Mesenchymal stem cell (in vitro differentiated cells and primary cell): ENCODE data around the gene DIO3.

Experiments
- DNase-seq: peaks from one replicate; pipeline ENCODE4 v3.0.0-alpha.2; 2013
- H2AFZ ChIP-seq: one replicate; pipeline ENCODE4 v1.6.1; 2013; ENCODE audit warnings: low read depth, mild to moderate bottlenecking, control low read depth, inconsistent platforms, low read length, moderate library complexity
- H2AK5ac ChIP-seq: 2 replicates; pipeline ENCODE4 v1.6.1; 2013; ENCODE audit warnings: low read length, moderate library complexity, mild to moderate bottlenecking, inconsistent platforms; ENCODE audit not compliant: severe bottlenecking
- H2BK120ac ChIP-seq: one replicate; pipeline ENCODE4 v1.6.1; 2013; ENCODE audit warnings: low read depth, mild to moderate bottlenecking, inconsistent platforms, low read length, moderate library complexity
- H2BK12ac ChIP-seq, 2 experiments: one replicate each; pipeline ENCODE4 v1.6.1; 2013; ENCODE audit warnings: inconsistent platforms in 2 of 2, low read length in 2 of 2, mild to moderate bottlenecking in 2 of 2, moderate library complexity in 2 of 2, control low read depth in 1 of 2
- H2BK15ac ChIP-seq: one replicate; pipeline ENCODE4 v1.6.1; 2013; ENCODE audit warnings: mild to moderate bottlenecking, low read depth, inconsistent platforms; ENCODE audit not compliant: poor library complexity, severe bottlenecking
- H2BK5ac ChIP-seq: 2 replicates; pipeline ENCODE4 v1.6.1; 2013; ENCODE audit warnings: low read depth, mild to moderate bottlenecking, low read length, control low read depth, inconsistent platforms; ENCODE audit not compliant: poor library complexity, severe bottlenecking
- H3K14ac ChIP-seq, 2 experiments: one replicate each; pipeline ENCODE4 v1.6.1; 2013; ENCODE audit warnings: inconsistent platforms in 2 of 2, low read length in 2 of 2, control low read depth in 1 of 2, mild to moderate bottlenecking in 1 of 2, moderate library complexity in 1 of 2
- H3K18ac ChIP-seq, 2 experiments: one replicate each; pipeline ENCODE4 v1.6.1; 2013; ENCODE audit warnings: inconsistent platforms in 2 of 2, low read length in 2 of 2, control low read depth in 1 of 2, low read depth in 1 of 2, mild to moderate bottlenecking in 1 of 2
- H3K23ac ChIP-seq, 2 experiments: one replicate each; pipeline ENCODE4 v1.6.1; 2013; ENCODE audit warnings: inconsistent platforms in 2 of 2, low read length in 2 of 2, mild to moderate bottlenecking in 2 of 2, moderate library complexity in 2 of 2, control low read depth in 1 of 2
- H3K27ac ChIP-seq: 2 replicates; pipeline ENCODE4 v1.5.1; 2013; ENCODE audit warnings: mild to moderate bottlenecking, moderate library complexity, low read length, control low read depth, inconsistent platforms; ENCODE audit not compliant: poor library complexity, severe bottlenecking
- H3K27me3 ChIP-seq, 2 experiments: 2 replicates each; pipeline versions ENCODE4 v1.6.1 to v1.7.0; 2013; ENCODE audit warnings: low read length in 2 of 2, mild to moderate bottlenecking in 2 of 2, moderate library complexity in 2 of 2, control low read depth in 1 of 2, inconsistent platforms in 1 of 2; ENCODE audit not compliant: control insufficient read depth in 1 of 2, insufficient read depth in 1 of 2
- H3K36me3 ChIP-seq, 2 experiments: 2 replicates each; pipeline versions ENCODE4 v1.6.1 to v1.7.0; 2013; ENCODE audit warnings: low read length in 2 of 2, control low read depth in 1 of 2, inconsistent platforms in 1 of 2, low read depth in 1 of 2, mild to moderate bottlenecking in 1 of 2; ENCODE audit not compliant: insufficient read depth in 2 of 2, control insufficient read depth in 1 of 2
- H3K4ac ChIP-seq, 2 experiments: one replicate each; pipeline ENCODE4 v1.6.1; 2013; ENCODE audit warnings: inconsistent platforms in 2 of 2, low read length in 2 of 2, mild to moderate bottlenecking in 2 of 2, moderate library complexity in 2 of 2, control low read depth in 1 of 2, low read depth in 1 of 2
- H3K4me1 ChIP-seq: 2 replicates; pipeline ENCODE4 v1.6.1; 2013; ENCODE audit warnings: low read depth, low read length, control low read depth; ENCODE audit not compliant: control insufficient read depth, insufficient read depth
- H3K4me2 ChIP-seq: 2 replicates; pipeline ENCODE4 v1.6.1; 2013; ENCODE audit warnings: low read length, mild to moderate bottlenecking, inconsistent platforms; ENCODE audit not compliant: poor library complexity, severe bottlenecking
- H3K4me3 ChIP-seq, 2 experiments: 2 replicates each; pipeline versions ENCODE4 v1.5.1 to v1.7.0; 2013; ENCODE audit warnings: low read length in 2 of 2, mild to moderate bottlenecking in 2 of 2, control low read depth in 1 of 2, low read depth in 1 of 2; ENCODE audit not compliant: insufficient read depth in 1 of 2
- H3K79me1 ChIP-seq: replicated peaks from 2 replicates; pipeline ENCODE4 v1.6.1; 2013; ENCODE audit warnings: mild to moderate bottlenecking, control low read depth, low read length, inconsistent platforms; ENCODE audit not compliant: poor library complexity, severe bottlenecking
- H3K9ac ChIP-seq: 2 replicates; pipeline ENCODE4 v1.7.0; 2013; ENCODE audit warnings: mild to moderate bottlenecking, low read length, moderate library complexity
- H3K9me3 ChIP-seq: 2 replicates; pipeline ENCODE4 v1.7.0; 2013; ENCODE audit warnings: mild to moderate bottlenecking, low read length; ENCODE audit not compliant: control insufficient read depth
- H4K8ac ChIP-seq: one replicate; pipeline ENCODE4 v1.6.1; 2013; ENCODE audit warnings: inconsistent platforms, mild to moderate bottlenecking, low read length, moderate library complexity
- H4K91ac ChIP-seq: one replicate; pipeline ENCODE4 v1.6.1; 2013; ENCODE audit warnings: mild to moderate bottlenecking, low read length, inconsistent platforms
- WGBS: methylation state at CpG from one replicate; pipeline ENCODE4 v1.1.7; 2013; ENCODE audit warnings: mixed read lengths; 5-methylcytosine and 5-hydroxymethylcytosine counted together

The DIO3 gene

DNA sequence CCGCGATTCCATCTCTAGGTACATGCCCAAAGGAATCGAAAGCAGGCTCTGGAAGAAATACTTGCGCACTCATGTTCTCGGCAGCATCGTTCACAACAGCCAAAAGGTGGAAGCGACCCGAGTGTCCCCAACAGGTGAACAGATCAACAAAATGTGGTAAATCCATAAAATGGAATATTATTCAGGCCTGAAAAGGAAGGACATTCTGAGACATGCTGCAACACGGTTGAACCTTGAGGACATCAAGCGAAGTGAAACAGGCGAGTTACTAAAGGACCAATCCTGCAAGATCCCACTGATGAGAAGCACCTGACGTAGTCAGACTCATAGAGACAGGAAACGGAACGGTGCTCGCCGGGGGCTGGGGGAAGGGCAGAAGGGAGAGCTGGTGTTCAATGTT, 17.5 kb upstream of the DIO3 start:
- Histone ChIP-seq H2BK12ac (no peak overlapping the region), H3K14ac (no peak overlapping the region), H3K4me1 (no peaks in the 10 kb centered on the region), H2BK120ac (no peak overlapping the region), H3K9ac (no peak overlapping the region), H3K23ac (no peak overlapping the region), H4K91ac (no peak overlapping the region), H3K18ac (no peak overlapping the region), H3K36me3 (no peaks in the 10 kb centered on the region), H3K79me1 (no peaks in the 10 kb centered on the region), H3K27ac (no peak overlapping the region), H2AFZ (no peak overlapping the region), H2BK5ac (no peak overlapping the region), H3K4ac (no peak overlapping the region), H3K27me3 (peaks cover 0 to 50% of the 10 kb centered on the region in 2 experiments), H3K4me2 (no peak overlapping the region), H4K8ac (no peak overlapping the region), H2BK15ac (no peak overlapping the region), H3K4me3 (no peak overlapping the region), H3K9me3 (peaks cover 10% of the 10 kb centered on the region), H2AK5ac (no peak overlapping the region)
- WGBS, result 94% methylated on average over 16 of the region's 16 CpGs
- DNase-seq, result no peak

DNA sequence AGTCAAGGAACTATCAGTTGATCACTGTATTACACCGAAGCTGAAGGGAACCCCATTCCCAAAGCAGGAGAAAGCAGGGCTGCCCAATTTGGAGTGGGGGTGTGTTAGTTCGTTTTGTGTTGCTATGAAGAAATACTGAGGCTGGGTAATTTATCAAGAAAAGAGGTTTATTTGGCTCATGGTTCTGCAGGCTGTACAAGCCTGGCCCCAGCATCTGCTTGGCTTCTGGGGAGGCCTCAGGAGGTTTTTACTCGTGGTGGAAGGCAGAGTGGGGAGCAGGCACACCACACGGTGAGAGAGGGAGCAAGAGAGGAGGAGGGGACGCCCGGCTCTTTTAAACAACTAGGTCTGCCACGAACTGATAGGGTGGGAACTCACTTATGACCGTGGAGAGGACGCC, 16.7 kb upstream of the DIO3 start:
- no peaks in the 10 kb centered on the region for H3K4me1 ChIP-seq
- no peak overlapping the region for H2AK5ac ChIP-seq
- no peak overlapping the region for H3K23ac ChIP-seq
- H2BK15ac ChIP-seq, result no peak overlapping the region
- H4K91ac ChIP-seq, result no peak overlapping the region
- no peak overlapping the region for H3K4me3 ChIP-seq
- no peaks in the 10 kb centered on the region for H3K79me1 ChIP-seq
- no peak overlapping the region for H2AFZ ChIP-seq
- no peak overlapping the region for H2BK5ac ChIP-seq
- no peak overlapping the region for H3K4me2 ChIP-seq
- no peak overlapping the region for H3K14ac ChIP-seq
- H4K8ac ChIP-seq, result no peak overlapping the region
- H3K9me3 ChIP-seq, result peaks cover 10% of the 10 kb centered on the region
- DNase-seq, result no peak
- H3K27ac ChIP-seq, result no peak overlapping the region
- no peak overlapping the region for H2BK12ac ChIP-seq
- no peak overlapping the region for H3K4ac ChIP-seq
- no peak overlapping the region for H2BK120ac ChIP-seq
- peaks cover 0 to 45% of the 10 kb centered on the region in 2 experiments for H3K27me3 ChIP-seq
- no peak overlapping the region for H3K18ac ChIP-seq
- H3K36me3 ChIP-seq, result no peaks in the 10 kb centered on the region
- H3K9ac ChIP-seq, result no peak overlapping the region
- 74% methylated on average over 8 of the region's 9 CpGs for WGBS

DNA sequence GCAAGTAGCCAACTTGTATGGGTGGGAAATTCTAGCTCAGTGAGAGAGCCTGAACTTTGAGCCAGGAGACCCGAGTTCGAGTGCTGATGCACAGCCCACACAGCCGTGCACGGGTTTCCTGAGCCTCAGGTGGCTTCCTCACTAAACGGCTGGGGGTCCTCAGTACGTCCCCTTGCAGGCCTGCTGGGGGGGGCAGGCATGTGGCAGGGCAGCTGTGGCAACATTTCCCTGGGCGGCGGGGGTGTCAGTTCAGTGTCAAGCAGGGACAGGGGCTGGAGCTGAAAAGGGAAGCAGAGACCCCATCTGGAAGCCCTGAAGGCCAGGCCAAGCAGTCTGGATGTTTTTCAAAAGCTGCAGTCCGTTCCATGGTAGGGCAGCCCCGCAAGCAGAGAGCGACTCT, 14.6 kb upstream of the DIO3 start:
- Histone ChIP-seq H4K8ac (no peak overlapping the region), H3K4me3 (no peak overlapping the region), H3K4ac (no peak overlapping the region), H3K4me2 (no peak overlapping the region), H2AK5ac (no peak overlapping the region), H2BK12ac (no peak overlapping the region), H2AFZ (no peak overlapping the region), H3K23ac (no peak overlapping the region), H2BK15ac (no peak overlapping the region), H3K9me3 (peaks cover 10% of the 10 kb centered on the region), H3K14ac (no peak overlapping the region), H3K18ac (no peak overlapping the region), H3K27me3 (peaks cover 4 to 34% of the 10 kb centered on the region in 2 experiments), H3K79me1 (no peaks in the 10 kb centered on the region), H3K27ac (no peak overlapping the region), H3K9ac (no peak overlapping the region), H3K36me3 (no peaks in the 10 kb centered on the region), H2BK120ac (no peak overlapping the region), H3K4me1 (no peaks in the 10 kb centered on the region), H2BK5ac (no peak overlapping the region), H4K91ac (no peak overlapping the region)
- 89% methylated on average over 11 of the region's 11 CpGs for WGBS
- DNase-seq, result no peak

DNA sequence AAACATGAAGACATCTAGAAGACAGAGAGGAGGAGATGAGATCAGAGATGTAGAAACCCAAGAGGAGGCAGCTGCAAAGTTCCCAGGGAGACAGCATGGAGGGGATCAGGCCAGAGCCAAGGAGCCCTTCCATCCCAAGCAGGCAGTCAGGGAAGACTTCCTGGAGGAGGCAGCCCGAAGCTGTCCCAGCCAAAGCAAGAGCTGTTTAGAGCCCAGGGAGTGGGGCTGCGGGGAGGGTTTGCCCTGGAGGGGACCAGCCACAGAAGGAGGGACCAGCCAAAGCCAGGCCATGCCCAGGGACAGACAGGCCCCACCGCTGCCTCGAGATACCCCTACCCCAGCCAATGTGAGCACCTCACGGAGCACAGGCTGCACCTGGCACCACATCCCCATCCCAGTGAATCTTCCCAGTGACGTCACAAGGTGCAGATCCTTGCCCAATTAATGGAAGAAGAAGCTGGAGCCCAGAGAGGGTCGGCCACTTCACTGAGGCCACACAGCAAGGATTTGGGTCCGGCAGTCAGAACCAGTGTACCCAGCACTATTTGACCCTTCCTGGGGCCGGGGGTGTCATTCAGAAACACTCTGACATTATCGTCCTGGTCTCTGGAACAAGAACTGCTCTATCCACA, 14.1 kb upstream of the DIO3 start:
- no peak for DNase-seq
- no peak overlapping the region for H3K9ac ChIP-seq
- no peak overlapping the region for H3K27ac ChIP-seq
- no peak overlapping the region for H2BK120ac ChIP-seq
- no peak overlapping the region for H4K91ac ChIP-seq
- H3K79me1 ChIP-seq, result no peaks in the 10 kb centered on the region
- no peak overlapping the region for H2AFZ ChIP-seq
- no peaks in the 10 kb centered on the region for H3K4me1 ChIP-seq
- WGBS, result 86% methylated on average over 10 of the region's 10 CpGs
- H3K23ac ChIP-seq, result no peak overlapping the region
- H3K4ac ChIP-seq, result no peak overlapping the region
- no peak overlapping the region for H4K8ac ChIP-seq
- H3K9me3 ChIP-seq, result peaks cover 10% of the 10 kb centered on the region
- no peak overlapping the region for H2BK15ac ChIP-seq
- no peaks in the 10 kb centered on the region for H3K36me3 ChIP-seq
- no peak overlapping the region for H2BK12ac ChIP-seq
- no peak overlapping the region for H3K14ac ChIP-seq
- H3K18ac ChIP-seq, result no peak overlapping the region
- H3K4me3 ChIP-seq, result no peak overlapping the region
- H2AK5ac ChIP-seq, result no peak overlapping the region
- peaks cover 4 to 29% of the 10 kb centered on the region in 2 experiments for H3K27me3 ChIP-seq
- H3K4me2 ChIP-seq, result no peak overlapping the region
- H2BK5ac ChIP-seq, result no peak overlapping the region
